ENCODE data around the gene LSM3.
"Not testable (repeated sequence)": the region's sequence is repeated elsewhere in the genome, so short reads cannot be mapped to it uniquely, and the experiment has no call there.

LSM3 gene

DNA sequence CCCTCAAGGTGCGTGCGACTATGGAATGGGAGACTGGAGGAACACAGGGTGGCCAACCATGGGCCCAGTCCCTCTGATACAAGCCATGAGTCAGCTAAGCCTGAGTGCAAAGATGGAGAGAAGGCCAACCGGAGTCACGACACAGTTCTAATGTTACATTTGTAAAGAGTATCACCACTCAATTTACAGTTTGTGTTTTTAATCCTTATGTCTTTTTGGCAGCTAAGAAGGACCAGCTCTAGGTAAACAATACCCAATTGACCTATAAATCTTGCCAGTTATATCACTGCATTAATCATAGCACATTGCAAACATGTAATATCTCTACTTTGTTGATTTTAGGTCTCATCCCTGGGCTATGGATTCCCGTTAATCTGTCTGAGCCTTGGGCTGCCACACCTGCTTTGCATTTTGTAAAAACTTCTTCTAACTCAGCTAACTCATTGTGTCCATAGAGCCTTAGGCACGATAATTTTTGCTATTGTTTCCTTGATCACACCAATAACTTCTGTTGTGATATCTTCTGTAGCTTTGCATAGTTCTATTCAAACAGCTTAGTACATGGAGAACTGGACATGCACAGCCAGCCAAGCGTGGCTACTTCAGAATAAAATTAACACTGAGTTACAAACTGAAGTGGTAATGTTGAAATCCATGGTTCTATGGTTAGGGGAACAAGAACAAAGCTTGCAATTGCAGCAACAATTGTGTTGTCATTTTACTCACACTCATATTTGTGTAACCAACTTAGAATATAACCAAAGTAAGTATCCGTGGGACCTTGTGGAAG is 50.3 kb downstream of the LSM3 start:
- peaks cover 8% of the 10 kb centered on the region for H3K9me3 Mint-ChIP-seq
- peaks cover 20% of the 10 kb centered on the region for H3K4me1 Mint-ChIP-seq
- H3K4me3 Mint-ChIP-seq: no peak overlapping the region
- TF ChIP-seq, protein P1, sequence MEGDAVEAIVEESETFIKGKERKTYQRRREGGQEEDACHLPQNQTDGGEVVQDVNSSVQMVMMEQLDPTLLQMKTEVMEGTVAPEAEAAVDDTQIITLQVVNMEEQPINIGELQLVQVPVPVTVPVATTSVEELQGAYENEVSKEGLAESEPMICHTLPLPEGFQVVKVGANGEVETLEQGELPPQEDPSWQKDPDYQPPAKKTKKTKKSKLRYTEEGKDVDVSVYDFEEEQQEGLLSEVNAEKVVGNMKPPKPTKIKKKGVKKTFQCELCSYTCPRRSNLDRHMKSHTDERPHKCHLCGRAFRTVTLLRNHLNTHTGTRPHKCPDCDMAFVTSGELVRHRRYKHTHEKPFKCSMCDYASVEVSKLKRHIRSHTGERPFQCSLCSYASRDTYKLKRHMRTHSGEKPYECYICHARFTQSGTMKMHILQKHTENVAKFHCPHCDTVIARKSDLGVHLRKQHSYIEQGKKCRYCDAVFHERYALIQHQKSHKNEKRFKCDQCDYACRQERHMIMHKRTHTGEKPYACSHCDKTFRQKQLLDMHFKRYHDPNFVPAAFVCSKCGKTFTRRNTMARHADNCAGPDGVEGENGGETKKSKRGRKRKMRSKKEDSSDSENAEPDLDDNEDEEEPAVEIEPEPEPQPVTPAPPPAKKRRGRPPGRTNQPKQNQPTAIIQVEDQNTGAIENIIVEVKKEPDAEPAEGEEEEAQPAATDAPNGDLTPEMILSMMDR (IDR thresholded peaks at IDR 0.05; ENCODE audit: unreplicated experiment in 3 of 3): no peak
- H3K27me3 Mint-ChIP-seq (ENCODE audit: low read depth): peaks cover 22% of the 10 kb centered on the region
- H3K27ac Mint-ChIP-seq: no peak overlapping the region
- H3K36me3 Mint-ChIP-seq (ENCODE audit: low read depth): no peaks in the 10 kb centered on the region

DNA sequence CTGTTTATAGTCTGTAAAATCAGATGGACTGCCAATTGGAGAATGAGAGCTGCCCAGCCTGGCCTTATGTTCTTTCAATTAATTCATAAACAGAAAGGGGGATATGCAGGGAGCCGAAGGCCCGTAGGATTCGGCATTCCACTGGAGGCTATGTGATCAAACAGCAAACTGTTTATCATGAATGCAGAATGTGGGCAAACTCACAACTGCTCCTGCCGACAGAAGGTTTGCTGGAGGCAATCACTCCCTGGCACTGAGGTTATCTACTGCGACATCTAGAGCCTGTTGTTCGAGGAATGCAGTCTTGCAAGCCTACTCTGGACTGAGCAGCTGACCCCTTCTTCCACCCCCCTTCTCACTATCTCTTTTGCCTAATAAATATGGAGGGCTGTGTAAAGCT is 51.1 kb downstream of the LSM3 start:
- H3K36me3 Mint-ChIP-seq (ENCODE audit: low read depth); H3K9me3 Mint-ChIP-seq; H3K4me3 Mint-ChIP-seq; H3K27ac Mint-ChIP-seq: not testable (repeated sequence)
- Mint-ChIP-seq H3K27me3 (ENCODE audit: low read depth) (peaks cover 20% of the 10 kb centered on the region), H3K4me1 (peaks cover 20% of the 10 kb centered on the region)

DNA sequence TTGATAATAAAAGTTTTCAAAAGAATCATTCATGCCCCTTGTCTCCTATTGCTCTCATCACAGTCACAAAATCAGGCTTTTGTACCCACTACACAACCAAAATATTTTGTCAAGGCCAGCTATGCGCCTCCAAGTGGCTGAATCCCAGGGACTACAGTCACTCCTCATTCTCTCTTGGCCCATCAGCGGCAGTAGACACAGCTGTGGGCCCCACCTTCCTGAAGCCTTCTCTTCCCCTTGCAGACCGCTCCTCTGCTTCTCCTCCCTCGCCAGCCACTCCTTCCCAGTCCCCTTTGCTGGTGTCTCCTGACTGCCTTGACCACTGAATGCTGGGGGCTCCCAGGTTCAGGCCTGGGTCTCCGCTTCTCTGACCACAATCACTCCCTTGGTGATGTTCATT is 52.1 kb downstream of the LSM3 start:
- H3K4me3 Mint-ChIP-seq: no peak overlapping the region
- H3K9me3 Mint-ChIP-seq: peaks cover 10% of the 10 kb centered on the region
- TF ChIP-seq, protein P1 (IDR thresholded peaks at IDR 0.05; ENCODE audit: unreplicated experiment in 3 of 3): no peak
- H3K27ac Mint-ChIP-seq: no peak overlapping the region
- H3K4me1 Mint-ChIP-seq: peaks cover 17% of the 10 kb centered on the region
- peaks cover 19% of the 10 kb centered on the region for H3K27me3 Mint-ChIP-seq (ENCODE audit: low read depth)
- no peaks in the 10 kb centered on the region for H3K36me3 Mint-ChIP-seq (ENCODE audit: low read depth)

DNA sequence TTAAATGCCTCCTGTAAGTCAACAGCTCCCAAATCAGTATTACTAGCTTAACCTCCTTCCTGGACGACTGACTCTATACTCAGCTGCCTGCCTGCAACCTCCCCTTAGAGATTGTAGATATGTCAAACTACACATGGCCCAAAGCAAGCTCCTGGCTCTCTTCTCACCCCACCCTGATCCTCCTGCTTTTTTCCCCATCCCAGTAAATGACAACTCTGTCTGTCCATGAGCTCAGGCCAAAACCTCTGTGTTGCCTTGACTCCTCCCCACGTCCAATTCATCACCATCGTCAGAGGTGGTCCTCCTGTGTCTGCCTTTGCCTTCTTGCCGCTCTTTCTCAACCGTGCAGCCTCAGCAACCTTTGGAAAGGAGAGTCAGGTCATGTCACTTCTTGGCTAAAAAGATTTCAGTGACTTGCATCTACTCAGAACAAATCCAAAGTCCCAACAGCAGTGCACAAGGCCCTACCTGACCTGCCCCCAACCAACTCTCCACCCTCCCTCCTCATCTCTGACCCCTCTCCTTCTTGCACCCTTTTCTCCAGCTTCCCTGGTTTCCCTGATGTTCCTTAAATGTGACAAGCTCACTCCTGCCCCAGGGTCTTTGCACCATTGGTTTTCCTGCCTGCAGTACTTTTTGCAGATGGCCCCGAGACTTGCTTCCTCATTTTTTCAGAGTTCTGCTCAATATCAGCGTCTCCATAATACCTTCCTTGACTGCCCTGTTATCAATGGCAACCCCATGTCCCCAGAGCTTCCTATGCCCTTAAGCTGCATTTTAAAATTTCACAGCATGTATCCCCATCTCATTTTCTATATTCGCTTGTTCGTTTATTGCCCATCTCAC is 52.8 kb downstream of the LSM3 start:
- Mint-ChIP-seq H3K9me3 (peaks cover 10% of the 10 kb centered on the region), H3K4me3 (no peak overlapping the region), H3K36me3 (ENCODE audit: low read depth) (no peaks in the 10 kb centered on the region), H3K4me1 (peaks cover 17% of the 10 kb centered on the region), H3K27me3 (ENCODE audit: low read depth) (peaks cover 19% of the 10 kb centered on the region), H3K27ac (no peak overlapping the region)
- TF ChIP-seq, protein P1 (IDR thresholded peaks at IDR 0.05; ENCODE audit: unreplicated experiment in 3 of 3): no peak

DNA sequence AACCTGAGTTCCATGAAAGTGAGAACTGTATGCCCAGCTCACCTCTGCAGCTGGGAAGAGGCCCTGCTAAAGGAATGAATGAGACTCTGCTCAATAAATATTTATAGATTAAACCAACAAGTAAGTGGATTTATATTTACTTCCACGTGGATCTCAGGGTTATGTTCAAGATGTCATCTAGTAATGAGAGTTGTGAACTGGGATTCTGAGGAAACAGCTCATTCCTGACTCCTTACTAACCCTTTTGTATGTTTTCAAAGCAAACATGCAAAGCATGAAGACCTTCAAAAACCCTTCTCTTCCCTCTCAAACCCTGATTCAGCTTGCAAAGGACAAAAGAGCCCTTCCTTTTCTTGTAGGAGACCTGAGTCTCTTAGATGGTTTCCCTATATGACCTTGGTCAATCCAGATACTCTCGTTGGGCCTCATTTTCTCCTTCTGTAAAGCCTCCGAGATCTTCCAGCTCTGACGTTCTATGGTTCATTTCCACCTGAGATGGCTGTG is 53.4 kb downstream of the LSM3 start:
- H3K9me3 Mint-ChIP-seq: peaks cover 10% of the 10 kb centered on the region
- peaks cover 19% of the 10 kb centered on the region for H3K27me3 Mint-ChIP-seq (ENCODE audit: low read depth)
- no peak overlapping the region for H3K27ac Mint-ChIP-seq
- no peaks in the 10 kb centered on the region for H3K36me3 Mint-ChIP-seq (ENCODE audit: low read depth)
- TF ChIP-seq, protein P1 (IDR thresholded peaks at IDR 0.05; ENCODE audit: unreplicated experiment in 3 of 3): no peak
- peaks cover 17% of the 10 kb centered on the region for H3K4me1 Mint-ChIP-seq
- H3K4me3 Mint-ChIP-seq: no peak overlapping the region

DNA sequence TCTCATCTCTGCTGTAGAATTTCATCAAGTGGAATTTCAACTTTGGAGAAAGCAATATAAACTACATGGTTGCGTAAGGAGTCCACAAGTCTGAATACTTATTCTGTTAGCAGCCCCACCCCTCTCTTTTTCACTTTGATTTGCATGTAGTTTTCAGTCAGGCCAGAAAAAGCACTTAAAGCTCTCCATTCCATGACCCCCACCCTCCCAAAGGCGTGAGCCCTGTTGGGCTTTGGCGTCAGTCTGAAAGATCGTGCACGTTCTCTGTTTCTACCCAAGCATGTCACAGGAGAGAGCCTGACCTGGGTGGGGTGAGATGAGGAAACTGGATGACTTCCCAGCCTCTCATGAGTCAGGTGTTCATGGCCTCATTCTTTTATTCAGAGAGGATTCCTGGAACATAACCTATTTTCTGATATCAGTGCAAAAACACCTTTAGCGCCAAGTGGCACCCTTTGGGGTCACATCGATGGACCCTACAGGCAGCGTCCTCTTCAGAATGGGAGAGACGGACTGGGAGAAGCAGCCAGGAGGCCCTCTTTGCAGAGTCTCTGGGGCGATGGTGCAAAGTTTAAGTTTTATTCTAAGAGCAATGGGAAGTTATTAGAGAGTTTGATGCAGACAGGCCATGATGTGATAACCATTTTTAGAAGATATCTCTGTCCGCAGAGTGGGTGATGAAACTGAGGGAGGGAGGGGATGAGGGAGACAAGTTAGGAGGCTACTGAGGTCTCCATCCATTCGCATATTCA is 55.8 kb downstream of the LSM3 start:
- H3K4me3 Mint-ChIP-seq: no peak overlapping the region
- peaks cover 10% of the 10 kb centered on the region for H3K9me3 Mint-ChIP-seq
- peak overlapping the region in 1 of 3 experiments; percentile 61 for H3K27ac Mint-ChIP-seq
- H3K36me3 Mint-ChIP-seq (ENCODE audit: low read depth): no peaks in the 10 kb centered on the region
- H3K4me1 Mint-ChIP-seq: peaks cover 21% of the 10 kb centered on the region
- TF ChIP-seq, protein P1 (IDR thresholded peaks at IDR 0.05; ENCODE audit: unreplicated experiment in 3 of 3): no peak
- H3K27me3 Mint-ChIP-seq (ENCODE audit: low read depth): peaks cover 20% of the 10 kb centered on the region

All from nephron (organoid).